ENCODE data around the gene EYS. TPM values are rescaled to one million over a fixed set of nuclear protein-coding genes. Genes with fewer than 3 reads are reported as not detected.

EYS gene
- total RNA-seq, 5 donors from 2014 or later (not counting 1 experiment from before 2014, with no cell fraction given), result not detected

DNA sequence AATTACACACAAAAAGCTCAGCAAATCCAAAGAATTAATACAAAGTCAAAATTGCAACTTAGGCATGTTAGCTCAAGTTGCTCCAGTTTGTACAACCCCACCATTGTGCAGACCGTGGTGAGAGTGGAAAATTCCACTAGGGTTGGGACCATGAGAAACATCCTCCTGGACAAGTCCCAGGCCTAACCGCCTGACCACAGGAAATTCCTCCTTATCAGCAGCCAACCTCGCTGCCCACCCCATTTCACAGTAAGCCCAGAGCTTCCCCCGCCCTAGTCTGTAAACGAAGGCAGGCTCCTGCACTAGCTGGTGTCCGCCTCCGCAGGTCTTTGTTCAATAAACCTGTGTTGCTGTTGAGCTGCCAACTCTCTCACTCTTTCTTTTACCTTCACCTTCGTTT lies 1023.3 kb downstream of the EYS start:
- no peak for ATAC-seq (replicated peaks in 1 of 4)
- no peak overlapping the region for H3K4me3 ChIP-seq (ENCODE audit: control insufficient read depth in 1 of 2, extremely low read depth in 1 of 2, low read length in 1 of 2)
- H3K4me3 Mint-ChIP-seq, result no peak overlapping the region
- H3K4me1 Mint-ChIP-seq, result no peaks in the 10 kb centered on the region
- WGBS (ENCODE audit: insufficient coverage), result 69% methylated on average over 2 of the region's 8 CpGs
- H3K27ac Mint-ChIP-seq, result no peak overlapping the region
- H3K9me3 ChIP-seq, result no peaks in the 10 kb centered on the region
- H3K27me3 ChIP-seq (replicated peaks in 1 of 2; ENCODE audit: control insufficient read depth in 2 of 2, extremely low read depth in 1 of 2, insufficient read depth in 2 of 2, low read length in 1 of 2), result no peaks in the 10 kb centered on the region
- H3K36me3 ChIP-seq (ENCODE audit: control insufficient read depth in 2 of 2, extremely low read depth in 1 of 2, insufficient read depth in 1 of 2, low read length in 1 of 2), result no peaks in the 10 kb centered on the region
- ChIA-PET POLR2A (no interaction called here), CTCF (no interaction called here)
- no peaks in the 10 kb centered on the region for H3K4me1 ChIP-seq (ENCODE audit: control insufficient read depth in 1 of 2, extremely low read depth in 1 of 2, insufficient read depth in 2 of 2, low read length in 2 of 2)
- H3K36me3 Mint-ChIP-seq, result no peaks in the 10 kb centered on the region
- peaks cover 8 to 18% (median 12%) of the 10 kb centered on the region in 3 donors for H3K9me3 Mint-ChIP-seq
- H3K27me3 Mint-ChIP-seq, result no peaks in the 10 kb centered on the region
- H3K27ac ChIP-seq (ENCODE audit: low read length), result no peak overlapping the region
- DNase-seq, result no peak

DNA sequence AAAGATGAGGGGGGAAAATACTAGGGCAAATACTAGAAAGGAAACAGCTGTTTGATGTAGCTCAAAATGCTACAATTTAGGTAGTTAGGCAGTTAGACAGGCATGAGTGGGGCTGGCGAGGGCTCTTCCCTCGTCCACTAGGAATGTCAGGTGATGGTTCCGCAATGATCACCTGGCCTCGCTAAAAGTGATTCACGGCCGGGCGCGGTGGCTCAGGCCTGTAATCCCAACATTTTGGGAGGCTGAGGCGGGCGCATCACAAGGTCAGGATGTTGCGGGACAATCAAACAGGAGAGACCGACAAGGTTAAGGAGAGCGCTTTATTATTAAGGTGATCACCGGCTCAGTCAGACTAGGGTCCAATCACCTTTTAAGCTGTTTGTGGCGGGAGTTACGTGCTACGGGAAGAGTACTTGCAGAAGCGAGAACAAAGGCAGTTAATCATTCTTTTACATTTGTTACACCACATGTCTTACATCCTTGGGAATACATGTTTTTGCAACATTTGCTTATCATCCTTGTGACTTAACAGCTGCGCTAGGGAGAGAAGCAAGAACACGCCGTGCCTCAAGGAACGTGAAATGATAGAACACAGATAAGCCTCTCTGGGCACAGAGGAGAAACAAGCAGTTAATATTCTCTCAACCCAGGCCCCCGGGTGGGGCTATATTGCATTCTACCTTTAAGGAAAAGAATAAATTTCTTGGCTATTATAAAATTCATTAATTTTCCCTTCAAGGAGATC lies 1025.4 kb downstream of the EYS start:
- no peak for ATAC-seq (replicated peaks in 1 of 4)
- CTCF ChIA-PET, result no interaction called here

DNA sequence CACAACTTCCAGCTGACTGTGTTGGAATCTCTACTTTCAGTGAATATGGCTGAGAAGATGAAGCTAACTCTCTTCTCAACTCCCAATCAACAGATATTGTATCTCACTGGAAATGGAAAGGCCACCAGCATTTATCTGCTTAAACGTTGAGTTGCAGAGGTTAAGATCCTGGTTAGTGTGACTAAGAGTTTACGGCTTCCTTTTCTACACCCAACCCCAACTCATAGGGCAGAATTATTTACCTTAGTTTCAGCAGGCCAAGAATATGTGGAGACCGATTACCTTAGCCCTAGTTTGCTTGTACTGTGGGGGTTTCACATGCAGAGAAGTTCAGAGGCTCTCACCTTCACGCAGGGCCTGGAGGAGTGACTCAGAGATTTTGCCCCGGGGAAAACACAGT lies 1026.6 kb downstream of the EYS start:
- Mint-ChIP-seq H3K4me1 (no peaks in the 10 kb centered on the region), H3K9me3 (peaks cover 4 to 18% (median 10%) of the 10 kb centered on the region in 3 donors), H3K27ac (no peak overlapping the region), H3K4me3 (no peak overlapping the region), H3K36me3 (no peaks in the 10 kb centered on the region), H3K27me3 (no peaks in the 10 kb centered on the region)
- no CpG with 5 or more reads among the region's 5 CpGs for WGBS (ENCODE audit: insufficient coverage)
- ChIA-PET POLR2A (no interaction called here), CTCF (no interaction called here)
- no peaks in the 10 kb centered on the region for H3K36me3 ChIP-seq (ENCODE audit: control insufficient read depth in 2 of 2, extremely low read depth in 1 of 2, insufficient read depth in 1 of 2, low read length in 1 of 2)
- H3K9me3 ChIP-seq, result no peaks in the 10 kb centered on the region
- no peaks in the 10 kb centered on the region for H3K4me1 ChIP-seq (ENCODE audit: control insufficient read depth in 1 of 2, extremely low read depth in 1 of 2, insufficient read depth in 2 of 2, low read length in 2 of 2)
- DNase-seq (no peak), ATAC-seq (replicated peaks in 1 of 4) (no peak)
- H3K4me3 ChIP-seq (ENCODE audit: control insufficient read depth in 1 of 2, extremely low read depth in 1 of 2, low read length in 1 of 2), result no peak overlapping the region
- no peak overlapping the region for H3K27ac ChIP-seq (ENCODE audit: low read length)
- no peaks in the 10 kb centered on the region for H3K27me3 ChIP-seq (replicated peaks in 1 of 2; ENCODE audit: control insufficient read depth in 2 of 2, extremely low read depth in 1 of 2, insufficient read depth in 2 of 2, low read length in 1 of 2)

More for the DNA sequence above, 1025.4 kb downstream of the EYS start:
- Histone ChIP-seq H3K4me3 (ENCODE audit: control insufficient read depth in 1 of 2, extremely low read depth in 1 of 2, low read length in 1 of 2) (no peak overlapping the region), H3K9me3 (no peaks in the 10 kb centered on the region), H3K27me3 (replicated peaks in 1 of 2; ENCODE audit: control insufficient read depth in 2 of 2, extremely low read depth in 1 of 2, insufficient read depth in 2 of 2, low read length in 1 of 2) (no peaks in the 10 kb centered on the region), H3K27ac (ENCODE audit: low read length) (no peak overlapping the region), H3K36me3 (ENCODE audit: control insufficient read depth in 2 of 2, extremely low read depth in 1 of 2, insufficient read depth in 1 of 2, low read length in 1 of 2) (no peaks in the 10 kb centered on the region), H3K4me1 (ENCODE audit: control insufficient read depth in 1 of 2, extremely low read depth in 1 of 2, insufficient read depth in 2 of 2, low read length in 2 of 2) (no peaks in the 10 kb centered on the region)
- no peak for DNase-seq
- Mint-ChIP-seq H3K27ac (no peak overlapping the region), H3K27me3 (no peaks in the 10 kb centered on the region), H3K4me1 (no peaks in the 10 kb centered on the region), H3K36me3 (no peaks in the 10 kb centered on the region), H3K9me3 (peaks cover 4 to 18% (median 10%) of the 10 kb centered on the region in 3 donors), H3K4me3 (no peak overlapping the region)
- 96% methylated on average over 17 of the region's 23 CpGs for WGBS (ENCODE audit: insufficient coverage)
- POLR2A ChIA-PET, result no interaction called here

DNA sequence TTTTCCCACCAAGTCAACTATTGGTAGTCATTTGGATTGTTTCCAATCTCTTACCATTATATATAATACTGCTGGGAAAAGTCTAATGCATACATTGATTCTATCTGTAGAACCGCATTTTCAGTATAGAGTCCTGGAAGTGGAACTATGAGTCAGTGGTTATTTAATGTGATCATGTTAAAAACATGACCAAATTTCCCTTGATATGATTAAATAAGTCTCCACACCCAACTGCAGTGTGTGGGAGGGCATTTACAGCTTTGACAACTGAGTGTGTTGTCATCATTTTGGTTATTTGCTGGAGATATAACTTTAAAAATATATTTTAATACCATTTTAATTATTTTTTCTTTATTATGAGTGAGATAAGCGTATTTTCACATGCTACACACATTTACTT lies 1027.6 kb downstream of the EYS start:
- H3K27ac ChIP-seq (ENCODE audit: low read length), result no peak overlapping the region
- H3K27ac Mint-ChIP-seq, result no peak overlapping the region
- ATAC-seq (replicated peaks in 1 of 4) (no peak), DNase-seq (no peak)
- no peaks in the 10 kb centered on the region for H3K4me1 ChIP-seq (ENCODE audit: control insufficient read depth in 1 of 2, extremely low read depth in 1 of 2, insufficient read depth in 2 of 2, low read length in 2 of 2)
- ChIA-PET CTCF (no interaction called here), POLR2A (no interaction called here)
- H3K4me3 ChIP-seq (ENCODE audit: control insufficient read depth in 1 of 2, extremely low read depth in 1 of 2, low read length in 1 of 2), result no peak overlapping the region
- WGBS (ENCODE audit: insufficient coverage), result no CpG with 5 or more reads among the region's 2 CpGs
- H3K9me3 Mint-ChIP-seq, result peaks cover 4 to 21% (median 10%) of the 10 kb centered on the region in 3 donors
- H3K27me3 ChIP-seq (replicated peaks in 1 of 2; ENCODE audit: control insufficient read depth in 2 of 2, extremely low read depth in 1 of 2, insufficient read depth in 2 of 2, low read length in 1 of 2), result no peaks in the 10 kb centered on the region
- no peaks in the 10 kb centered on the region for H3K27me3 Mint-ChIP-seq
- H3K4me3 Mint-ChIP-seq, result no peak overlapping the region
- H3K9me3 ChIP-seq, result no peaks in the 10 kb centered on the region
- H3K36me3 ChIP-seq (ENCODE audit: control insufficient read depth in 2 of 2, extremely low read depth in 1 of 2, insufficient read depth in 1 of 2, low read length in 1 of 2), result no peaks in the 10 kb centered on the region
- H3K4me1 Mint-ChIP-seq, result no peaks in the 10 kb centered on the region
- H3K36me3 Mint-ChIP-seq, result no peaks in the 10 kb centered on the region

DNA sequence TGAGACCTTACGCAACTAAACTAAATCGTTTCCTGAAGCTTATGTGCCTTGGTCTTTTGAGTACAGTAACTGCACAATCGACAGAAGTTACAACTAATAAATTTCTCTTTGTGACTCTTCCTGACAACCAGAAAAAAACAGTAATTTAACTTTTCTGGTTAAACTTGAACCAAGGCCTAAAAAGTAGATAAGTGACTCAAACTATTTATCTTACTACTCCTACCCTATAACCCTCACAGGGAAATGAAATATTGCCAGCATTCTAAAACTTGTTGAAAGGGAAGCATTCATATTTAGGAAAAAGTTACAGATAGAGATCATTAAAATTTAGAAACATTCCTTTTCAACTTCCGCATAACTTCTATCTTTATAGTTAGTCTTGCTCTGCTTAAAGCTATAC lies 1034.4 kb downstream of the EYS start:
- CTCF ChIA-PET, result no interaction called here
- H3K9me3 ChIP-seq, result no peaks in the 10 kb centered on the region

DNA sequence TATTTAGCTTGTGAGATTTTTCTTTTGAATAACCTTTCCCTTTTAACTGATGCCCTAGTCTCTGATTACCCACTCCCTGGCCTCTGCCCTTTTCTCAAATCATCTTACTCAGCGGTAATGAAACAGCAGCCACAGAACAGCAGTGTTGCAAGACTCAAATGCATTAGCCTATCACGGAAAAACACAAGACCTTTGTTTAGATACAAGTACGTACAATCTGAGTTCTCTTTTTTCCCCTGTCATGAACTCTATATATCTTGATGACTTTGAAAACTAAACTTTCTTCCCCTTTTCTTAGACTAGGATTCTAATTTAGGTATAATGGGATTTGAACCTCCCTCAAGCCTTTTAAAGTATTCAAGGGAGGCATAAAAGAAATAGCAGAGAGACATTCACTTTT lies 1034.9 kb downstream of the EYS start:
- Mint-ChIP-seq H3K27ac (no peak overlapping the region), H3K9me3 (peaks cover 4 to 15% (median 9%) of the 10 kb centered on the region in 3 donors), H3K36me3 (no peaks in the 10 kb centered on the region), H3K4me1 (no peaks in the 10 kb centered on the region), H3K27me3 (no peaks in the 10 kb centered on the region), H3K4me3 (no peak overlapping the region)
- Histone ChIP-seq H3K4me3 (ENCODE audit: control insufficient read depth in 1 of 2, extremely low read depth in 1 of 2, low read length in 1 of 2) (no peak overlapping the region), H3K9me3 (no peaks in the 10 kb centered on the region), H3K36me3 (ENCODE audit: control insufficient read depth in 2 of 2, extremely low read depth in 1 of 2, insufficient read depth in 1 of 2, low read length in 1 of 2) (no peaks in the 10 kb centered on the region), H3K27me3 (replicated peaks in 1 of 2; ENCODE audit: control insufficient read depth in 2 of 2, extremely low read depth in 1 of 2, insufficient read depth in 2 of 2, low read length in 1 of 2) (no peaks in the 10 kb centered on the region), H3K4me1 (ENCODE audit: control insufficient read depth in 1 of 2, extremely low read depth in 1 of 2, insufficient read depth in 2 of 2, low read length in 2 of 2) (no peaks in the 10 kb centered on the region), H3K27ac (ENCODE audit: low read length) (no peak overlapping the region)
- 0% methylated on average over 1 of the region's 3 CpGs for WGBS (ENCODE audit: insufficient coverage)
- DNase-seq, result no peak
- ATAC-seq (replicated peaks in 1 of 4), result no peak
- CTCF ChIA-PET, result no interaction called here
- POLR2A ChIA-PET, result no interaction called here

More for the DNA sequence above, 1034.4 kb downstream of the EYS start:
- no peaks in the 10 kb centered on the region for H3K36me3 Mint-ChIP-seq
- H3K27me3 Mint-ChIP-seq, result no peaks in the 10 kb centered on the region
- POLR2A ChIA-PET, result no interaction called here
- peaks cover 4 to 15% (median 9%) of the 10 kb centered on the region in 3 donors for H3K9me3 Mint-ChIP-seq
- Histone ChIP-seq H3K4me3 (ENCODE audit: control insufficient read depth in 1 of 2, extremely low read depth in 1 of 2, low read length in 1 of 2) (no peak overlapping the region), H3K36me3 (ENCODE audit: control insufficient read depth in 2 of 2, extremely low read depth in 1 of 2, insufficient read depth in 1 of 2, low read length in 1 of 2) (no peaks in the 10 kb centered on the region), H3K27ac (ENCODE audit: low read length) (no peak overlapping the region), H3K27me3 (replicated peaks in 1 of 2; ENCODE audit: control insufficient read depth in 2 of 2, extremely low read depth in 1 of 2, insufficient read depth in 2 of 2, low read length in 1 of 2) (no peaks in the 10 kb centered on the region), H3K4me1 (ENCODE audit: control insufficient read depth in 1 of 2, extremely low read depth in 1 of 2, insufficient read depth in 2 of 2, low read length in 2 of 2) (no peaks in the 10 kb centered on the region)
- ATAC-seq (replicated peaks in 1 of 4) (no peak), DNase-seq (no peak)
- H3K4me3 Mint-ChIP-seq, result no peak overlapping the region
- H3K27ac Mint-ChIP-seq, result no peak overlapping the region
- H3K4me1 Mint-ChIP-seq, result no peaks in the 10 kb centered on the region
- 39% methylated on average over 3 of the region's 4 CpGs for WGBS (ENCODE audit: insufficient coverage)

DNA sequence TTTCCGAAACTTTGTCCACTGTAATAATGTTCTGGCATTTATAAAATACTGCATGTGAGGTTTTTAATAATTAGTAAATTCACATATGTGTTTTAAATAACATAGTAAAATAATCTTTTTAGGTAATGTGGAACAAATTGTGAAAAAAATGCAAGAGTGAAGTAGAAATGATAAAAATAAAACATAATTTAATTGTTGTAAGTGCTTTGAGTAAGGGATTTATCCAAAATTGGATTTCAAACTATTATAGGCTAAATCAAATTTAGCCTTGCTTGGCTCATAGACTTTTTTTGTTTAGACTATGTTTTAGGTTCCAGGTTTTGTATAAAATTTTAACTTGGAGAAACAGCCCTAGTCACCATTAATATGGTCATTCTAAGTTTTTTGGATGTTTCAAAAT lies 1041.9 kb downstream of the EYS start:
- DNase-seq, result no peak
- Mint-ChIP-seq H3K9me3 (peaks cover 0 to 28% (median 14%) of the 10 kb centered on the region in 3 donors), H3K27me3 (no peaks in the 10 kb centered on the region), H3K27ac (no peak overlapping the region), H3K4me1 (no peaks in the 10 kb centered on the region), H3K4me3 (no peak overlapping the region), H3K36me3 (no peaks in the 10 kb centered on the region)
- H3K27ac ChIP-seq (ENCODE audit: low read length), result no peak overlapping the region
- H3K36me3 ChIP-seq (ENCODE audit: control insufficient read depth in 2 of 2, extremely low read depth in 1 of 2, insufficient read depth in 1 of 2, low read length in 1 of 2), result no peaks in the 10 kb centered on the region
- no peaks in the 10 kb centered on the region for H3K27me3 ChIP-seq (replicated peaks in 1 of 2; ENCODE audit: control insufficient read depth in 2 of 2, extremely low read depth in 1 of 2, insufficient read depth in 2 of 2, low read length in 1 of 2)
- no CpG with 5 or more reads among the region's 1 CpG for WGBS (ENCODE audit: insufficient coverage)
- ChIA-PET CTCF (no interaction called here), POLR2A (no interaction called here)
- H3K9me3 ChIP-seq, result no peaks in the 10 kb centered on the region
- H3K4me1 ChIP-seq (ENCODE audit: control insufficient read depth in 1 of 2, extremely low read depth in 1 of 2, insufficient read depth in 2 of 2, low read length in 2 of 2), result no peaks in the 10 kb centered on the region
- H3K4me3 ChIP-seq (ENCODE audit: control insufficient read depth in 1 of 2, extremely low read depth in 1 of 2, low read length in 1 of 2), result no peak overlapping the region
- no peak for ATAC-seq (replicated peaks in 1 of 4)
